Thyroid gland (tissue), 4 donors: ENCODE measurements around the gene ENTPD6.

ENCODE experiments used
- POLR2A ChIP-seq, 2 donors: fragments of 450-650 bp; IDR thresholded peaks; one replicate each; pipeline ENCODE4 v1.6.1; 2017; ENCODE audit warnings: antibody characterized with exemption in 2 of 2, mild to moderate bottlenecking in 2 of 2, moderate library complexity in 1 of 2
- TF ChIP-seq, protein P1 (sequence below), 6 experiments: fragments of 200-600 bp in 3 of 6; fragments of 450-650 bp in 3 of 6; sonication (generic) in 3 of 6; IDR thresholded peaks; one replicate each; pipeline ENCODE4 v1.5.1; 2016 to 2019; ENCODE audit warnings: antibody characterized with exemption in 6 of 6, mild to moderate bottlenecking in 2 of 6, inconsistent platforms in 1 of 6, moderate library complexity in 1 of 6

DNA sequence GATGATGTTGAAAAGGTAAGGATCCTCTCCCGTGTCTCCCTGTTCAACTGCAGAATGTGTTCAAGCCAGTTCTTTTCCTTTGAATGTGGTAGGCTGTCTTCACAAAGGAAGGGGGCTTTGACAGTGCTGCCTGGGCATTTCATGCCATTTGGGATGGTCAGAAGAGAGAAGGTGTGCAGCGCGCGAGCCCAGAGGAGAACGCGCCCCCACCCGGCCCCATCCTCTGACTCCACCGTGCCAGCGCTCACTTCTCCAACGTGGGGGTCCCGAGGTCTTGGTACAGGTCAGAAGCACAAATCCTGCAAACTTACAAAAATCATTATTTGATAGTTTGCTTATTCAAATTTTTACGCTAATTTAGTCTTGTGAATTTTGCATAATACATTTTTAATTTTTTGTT is 14.4 kb downstream of the ENTPD6 start:
- TF ChIP-seq, protein P1, sequence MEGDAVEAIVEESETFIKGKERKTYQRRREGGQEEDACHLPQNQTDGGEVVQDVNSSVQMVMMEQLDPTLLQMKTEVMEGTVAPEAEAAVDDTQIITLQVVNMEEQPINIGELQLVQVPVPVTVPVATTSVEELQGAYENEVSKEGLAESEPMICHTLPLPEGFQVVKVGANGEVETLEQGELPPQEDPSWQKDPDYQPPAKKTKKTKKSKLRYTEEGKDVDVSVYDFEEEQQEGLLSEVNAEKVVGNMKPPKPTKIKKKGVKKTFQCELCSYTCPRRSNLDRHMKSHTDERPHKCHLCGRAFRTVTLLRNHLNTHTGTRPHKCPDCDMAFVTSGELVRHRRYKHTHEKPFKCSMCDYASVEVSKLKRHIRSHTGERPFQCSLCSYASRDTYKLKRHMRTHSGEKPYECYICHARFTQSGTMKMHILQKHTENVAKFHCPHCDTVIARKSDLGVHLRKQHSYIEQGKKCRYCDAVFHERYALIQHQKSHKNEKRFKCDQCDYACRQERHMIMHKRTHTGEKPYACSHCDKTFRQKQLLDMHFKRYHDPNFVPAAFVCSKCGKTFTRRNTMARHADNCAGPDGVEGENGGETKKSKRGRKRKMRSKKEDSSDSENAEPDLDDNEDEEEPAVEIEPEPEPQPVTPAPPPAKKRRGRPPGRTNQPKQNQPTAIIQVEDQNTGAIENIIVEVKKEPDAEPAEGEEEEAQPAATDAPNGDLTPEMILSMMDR (IDR thresholded peaks at IDR 0.05) = no peak
- TF ChIP-seq POLR2A (IDR thresholded peaks at IDR 0.05) = no peak
